H1 (cell line): Measurements from ENCODE around the gene TIE1. TPM values are rescaled to one million over a fixed set of nuclear protein-coding genes. Genes with fewer than 3 reads are reported as not detected.

Experiments
- CTCF ChIA-PET: fragments of 300-600 bp; sonication (Branson Sonifier 250); formaldehyde crosslinking; loops from one replicate; lab custom pipeline; 2021; ENCODE audit not compliant: partially characterized antibody; lab: Charles Lee
- POLR2A ChIA-PET: fragments of 300-600 bp; sonication (Branson Sonifier 250); formaldehyde crosslinking; loops from one replicate; lab custom pipeline; 2021; ENCODE audit warnings: inconsistent platforms; ENCODE audit not compliant: partially characterized antibody; lab: Charles Lee
- DNase-seq, 2 experiments: peaks; one replicate each; pipeline versions ENCODE4 v3.0.0 to v3.0.0-alpha.2; 2010 to 2022; ENCODE audit warnings: low spot score in 2 of 2, low read depth in 1 of 2, mixed read lengths in 1 of 2
- FAIRE-seq: peaks from 2 replicates; lab custom pipeline; 2011; peaks lifted over from hg19 to GRCh38; lab: Jason Lieb, UNC
- H2AFZ ChIP-seq: 2 replicates; pipeline ENCODE4 v1.8.1; 2012; ENCODE audit warnings: low read length, inconsistent platforms
- H2AK5ac ChIP-seq: 2 replicates; pipeline ENCODE4 v1.6.1; 2013; ENCODE audit warnings: low read depth, low read length
- H2BK120ac ChIP-seq: replicated peaks from 2 replicates; pipeline ENCODE3; 2013; ENCODE audit warnings: low read depth, low read length, inconsistent platforms
- H2BK12ac ChIP-seq: 2 replicates; pipeline ENCODE4 v1.6.1; 2013; ENCODE audit warnings: low read depth, low read length
- H2BK15ac ChIP-seq: 2 replicates; pipeline ENCODE4 v1.6.1; 2013; ENCODE audit warnings: low read length
- H2BK20ac ChIP-seq: 2 replicates; pipeline ENCODE4 v1.6.1; 2013; ENCODE audit warnings: low read length
- H2BK5ac ChIP-seq: 2 replicates; pipeline ENCODE4 v1.6.1; 2013; ENCODE audit warnings: low read depth, low read length
- H3K14ac ChIP-seq: 2 replicates; pipeline ENCODE4 v1.6.1; 2013; ENCODE audit warnings: inconsistent platforms; ENCODE audit not compliant: insufficient read length
- H3K18ac ChIP-seq: 2 replicates; pipeline ENCODE4 v1.6.1; 2013; ENCODE audit warnings: low read length; ENCODE audit errors: extremely low read depth
- H3K23ac ChIP-seq: 2 replicates; pipeline ENCODE4 v1.6.1; 2013; ENCODE audit warnings: inconsistent platforms; ENCODE audit not compliant: insufficient read length
- H3K23me2 ChIP-seq: 2 replicates; pipeline ENCODE4 v1.6.1; 2013; ENCODE audit warnings: low read depth, low read length
- H3K27ac ChIP-seq: 2 replicates; pipeline ENCODE4 v1.6.1; 2011; ENCODE audit warnings: low read depth, low read length, inconsistent platforms
- H3K27me3 ChIP-seq, 4 experiments: replicated peaks in 1 of 4; 1 replicate in 1 of 4; 2 replicates in 3 of 4; pipeline versions ENCODE4 v1.6.1 to v1.8.1; 2011 to 2013; ENCODE audit warnings: low read length in 3 of 4, mild to moderate bottlenecking in 3 of 4, inconsistent platforms in 2 of 4, mixed read lengths in 2 of 4, moderate library complexity in 1 of 4; ENCODE audit not compliant: control insufficient read depth in 3 of 4, insufficient read depth in 3 of 4; ENCODE audit errors: extremely low read depth in 1 of 4
- H3K36me3 ChIP-seq, 4 experiments: 2 replicates each; pipeline versions ENCODE4 v1.6.1 to v1.8.1; 2011 to 2013; ENCODE audit warnings: mild to moderate bottlenecking in 4 of 4, low read length in 3 of 4, moderate library complexity in 2 of 4, control low read depth in 1 of 4, inconsistent platforms in 1 of 4; ENCODE audit not compliant: insufficient read depth in 4 of 4, control insufficient read depth in 2 of 4
- H3K4ac ChIP-seq: replicated peaks from 2 replicates; pipeline ENCODE3; 2013; ENCODE audit warnings: low read length, low read depth, mixed read lengths, inconsistent platforms; ENCODE audit not compliant: insufficient read length
- H3K4me1 ChIP-seq, 4 experiments: replicated peaks in 1 of 4; 1 replicate in 1 of 4; 2 replicates in 3 of 4; pipeline versions ENCODE4 v1.6.1 to v1.8.1; 2011 to 2013; ENCODE audit warnings: low read length in 3 of 4, inconsistent platforms in 2 of 4, mixed read lengths in 1 of 4; ENCODE audit not compliant: insufficient read depth in 4 of 4, control insufficient read depth in 3 of 4
- H3K4me2 ChIP-seq, 2 experiments: 2 replicates each; pipeline versions ENCODE4 v1.6.1 to v1.8.1; 2011 to 2013; ENCODE audit warnings: low read depth in 2 of 2, low read length in 2 of 2, control low read depth in 1 of 2, inconsistent platforms in 1 of 2, mild to moderate bottlenecking in 1 of 2; ENCODE audit not compliant: insufficient read depth in 1 of 2
- H3K4me3 ChIP-seq, 4 experiments: fragments of 200-600, 300-600 bp in 1 of 4; sonication (generic), shearing (Covaris generic), sonication (Bioruptor Twin) in 1 of 4; 2 replicates each; pipeline versions ENCODE4 v1.5.1 to v1.8.1; 2011 to 2016; ENCODE audit warnings: low read length in 4 of 4, low read depth in 3 of 4, control low read depth in 2 of 4, inconsistent platforms in 2 of 4, mild to moderate bottlenecking in 2 of 4, mixed read lengths in 1 of 4, moderate library complexity in 1 of 4; ENCODE audit not compliant: insufficient read depth in 2 of 4; ENCODE audit errors: extremely low read depth in 1 of 4
- H3K56ac ChIP-seq: replicated peaks from 2 replicates; pipeline ENCODE3; 2013; ENCODE audit warnings: low read depth, mild to moderate bottlenecking, mixed read lengths, low read length, inconsistent platforms; ENCODE audit not compliant: insufficient read length
- H3K79me1 ChIP-seq: 2 replicates; pipeline ENCODE4 v1.6.1; 2013; ENCODE audit warnings: low read depth, low read length, control low read depth
- H3K79me2 ChIP-seq, 2 experiments: 2 replicates each; pipeline versions ENCODE4 v1.6.1 to v1.8.1; 2012 to 2013; ENCODE audit warnings: low read length in 2 of 2, mild to moderate bottlenecking in 2 of 2, inconsistent platforms in 1 of 2; ENCODE audit not compliant: insufficient read depth in 2 of 2, control insufficient read depth in 1 of 2
- H3K9ac ChIP-seq, 4 experiments: replicated peaks in 1 of 4; 1 replicate in 1 of 4; 2 replicates in 3 of 4; pipeline versions ENCODE4 v1.6.1 to v1.8.1; 2011 to 2013; ENCODE audit warnings: low read depth in 3 of 4, low read length in 3 of 4, control low read depth in 2 of 4, mild to moderate bottlenecking in 2 of 4, moderate library complexity in 2 of 4, inconsistent platforms in 1 of 4; ENCODE audit errors: extremely low read depth in 1 of 4
- H3K9me3 ChIP-seq, 2 experiments: 2 replicates each; pipeline versions ENCODE4 v1.6.1 to v1.8.1; 2012 to 2013; ENCODE audit warnings: mild to moderate bottlenecking in 2 of 2, moderate library complexity in 2 of 2, control low read depth in 1 of 2, inconsistent platforms in 1 of 2, low read depth in 1 of 2, low read length in 1 of 2, mixed read lengths in 1 of 2; ENCODE audit not compliant: insufficient read depth in 2 of 2
- H4K20me1 ChIP-seq, 2 experiments: replicated peaks in 1 of 2; 2 replicates each; pipeline versions ENCODE3 to v1.8.1; 2011 to 2013; ENCODE audit warnings: inconsistent platforms in 2 of 2, low read length in 2 of 2, mild to moderate bottlenecking in 1 of 2; ENCODE audit not compliant: insufficient read depth in 2 of 2, control insufficient read depth in 1 of 2
- H4K5ac ChIP-seq: 2 replicates; pipeline ENCODE4 v1.6.1; 2013; ENCODE audit warnings: low read length, low read depth, mixed read lengths, inconsistent platforms; ENCODE audit not compliant: insufficient read length
- H4K8ac ChIP-seq: 2 replicates; pipeline ENCODE4 v1.8.0; 2013; ENCODE audit warnings: mild to moderate bottlenecking, moderate library complexity, low read length, inconsistent platforms; ENCODE audit not compliant: insufficient read depth; ENCODE audit errors: extremely low read depth
- H4K91ac ChIP-seq: replicated peaks from 2 replicates; pipeline ENCODE3; 2013; ENCODE audit warnings: low read length, mixed read lengths, inconsistent platforms; ENCODE audit not compliant: insufficient read length
- BACH1 ChIP-seq: IDR thresholded peaks from 2 replicates; pipeline ENCODE4 v1.6.1; 2012; ENCODE audit warnings: low read length, improper control_type of control experiment
- CHD2 ChIP-seq: IDR thresholded peaks from 2 replicates; pipeline ENCODE4 v1.6.1; 2012; ENCODE audit warnings: low read length, improper control_type of control experiment
- GTF2F1 ChIP-seq: IDR thresholded peaks from 2 replicates; pipeline ENCODE4 v1.6.1; 2012; ENCODE audit warnings: low read depth, low read length, improper control_type of control experiment, borderline replicate concordance
- POLR2A ChIP-seq, 2 experiments: IDR thresholded peaks; 1 replicate in 1 of 2; 2 replicates in 1 of 2; pipeline ENCODE4 v1.6.1; 2011; ENCODE audit warnings: low read depth in 2 of 2, low read length in 2 of 2, mild to moderate bottlenecking in 2 of 2; ENCODE audit errors: control extremely low read depth in 1 of 2
- TAF1 ChIP-seq: IDR thresholded peaks from 2 replicates; pipeline ENCODE4 v1.6.1; 2011; ENCODE audit warnings: mild to moderate bottlenecking, low read depth, low read length
- WGBS, 2 experiments: shearing (Covaris generic) in 1 of 2; methylation state at CpG; one replicate each; pipeline versions ENCODE4 v1.1.6 to v1.1.7; 2013 to 2015; ENCODE audit warnings: low lambda C conversion rate in 2 of 2, mixed read lengths in 2 of 2, inconsistent platforms in 1 of 2, low coverage in 1 of 2, missing lambda C conversion rate in 1 of 2; ENCODE audit not compliant: insufficient replicate concordance in 2 of 2, insufficient coverage in 1 of 2, insufficient read length in 1 of 2; ENCODE audit errors: extremely low coverage in 1 of 2, missing lambda C conversion rate in 1 of 2; 5-methylcytosine and 5-hydroxymethylcytosine counted together
- polyA plus RNA-seq, 7 experiments: library from polyadenylated mRNA; depleted of rRNA in 3 of 7; stranded (reverse) in 5 of 7; unstranded in 2 of 7; fragments of >200 nt in 5 of 7; fragments of 200-250 nt in 2 of 7; gene quantifications; 1 replicate in 5 of 7; 2 replicates in 1 of 7; 4 replicates in 1 of 7; pipeline versions ENCODE4 v1.2.1 to v1.2.3, GENCODE V29; 2011 to 2013; ENCODE audit warnings: missing spikeins in 2 of 7, mixed read lengths in 2 of 7
- total RNA-seq: library from RNA; stranded (reverse); fragmentation: NEBNext Ultra II Directional; extraction: Animal tissue kit (Norgen Biotek cat#: 25700); gene quantifications from 2 replicates; pipeline ENCODE4 v1.2.1, GENCODE V29; 2021

TIE1 gene
- total and polyA plus RNA-seq, 2 of the 8 experiments (the other 6 are each of a cell fraction or from before 2014, with no cell fraction given): 0.74 to 2.2 TPM

DNA sequence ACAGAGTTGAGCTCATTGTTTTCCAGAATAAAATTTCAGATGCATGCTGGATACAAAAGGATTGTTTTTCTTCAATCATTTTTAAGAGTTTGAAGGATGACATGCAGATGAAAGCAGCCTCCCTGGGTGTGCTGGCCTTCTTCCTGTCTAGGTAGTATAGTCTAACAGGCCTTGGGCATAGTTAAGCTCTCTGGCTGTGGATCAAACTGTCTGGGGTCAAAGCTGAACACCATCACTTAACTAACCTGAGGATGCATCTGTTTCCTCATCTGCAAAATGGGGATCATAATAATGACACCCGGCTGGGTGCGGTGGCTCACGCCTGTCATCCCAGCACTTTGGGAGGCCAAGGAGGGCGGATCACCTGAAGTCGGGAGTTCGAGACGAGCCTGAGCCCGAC is 6.0 kb upstream of the TIE1 start:
- peaks cover 0 to 8% (median 4%) of the 10 kb centered on the region in 4 experiments; a peak in 4 of 7 replicates for H3K4me1 ChIP-seq
- no peak for DNase-seq
- H3K79me2 ChIP-seq: no peaks in the 10 kb centered on the region
- H3K4me2 ChIP-seq: no peak overlapping the region
- H3K56ac ChIP-seq: no peak overlapping the region
- POLR2A ChIA-PET: interaction anchor here (1.7 to 2.6 kb wide), 3 partner anchors 9 to 24 kb away, joined by 5 to 15 read pairs (median 7); partner anchors contain the start of genes C1orf210 and TMEM125
- no peak overlapping the region for H2BK12ac ChIP-seq
- FAIRE-seq: no peak
- H3K36me3 ChIP-seq: no peaks in the 10 kb centered on the region
- no peak overlapping the region for H2BK5ac ChIP-seq
- H3K9me3 ChIP-seq: no peaks in the 10 kb centered on the region
- H4K20me1 ChIP-seq: no peaks in the 10 kb centered on the region
- no peaks in the 10 kb centered on the region for H3K27me3 ChIP-seq
- no peak overlapping the region for H3K14ac ChIP-seq
- 92% methylated on average over 8 of the region's 8 CpGs; no CpG with 5 or more reads in 1 of the 2 experiments for WGBS, 2 experiments
- no peak overlapping the region for H4K91ac ChIP-seq
- TF ChIP-seq GTF2F1: no peak
- TF ChIP-seq CHD2: no peak
- no peak for TF ChIP-seq POLR2A (IDR thresholded peaks at IDR 0.05; ENCODE audit: control extremely low read depth in 1 of 2, low read depth in 2 of 2, low read length in 2 of 2)
- TF ChIP-seq TAF1: no peak
- TF ChIP-seq BACH1: no peak
- TF ChIP-seq, all 59 proteins: peak for 0
- H2BK120ac ChIP-seq: no peak overlapping the region
- CTCF ChIA-PET: interaction anchor here (1.1 to 3.1 kb wide), 4 partner anchors 10 to 119 kb away, joined by 3 to 26 read pairs (median 6); partner anchors contain the start of gene C1orf210
- H4K8ac ChIP-seq: no peak overlapping the region
- H3K23me2 ChIP-seq: no peaks in the 10 kb centered on the region; the same call in 1 of the 2 replicates
- H2AFZ ChIP-seq: no peak overlapping the region
- H3K23ac ChIP-seq: no peak overlapping the region
- no peak overlapping the region for H4K5ac ChIP-seq
- no peak overlapping the region for H3K9ac ChIP-seq
- H3K4ac ChIP-seq: no peak overlapping the region
- no peak overlapping the region for H2AK5ac ChIP-seq
- no peak overlapping the region for H3K27ac ChIP-seq
- H3K18ac ChIP-seq: no peak overlapping the region
- no peaks in the 10 kb centered on the region for H3K79me1 ChIP-seq
- no peak overlapping the region for H3K4me3 ChIP-seq
- no peak overlapping the region for H2BK15ac ChIP-seq
- peak overlapping the region; percentile 63; the same call in 1 of the 2 replicates for H2BK20ac ChIP-seq
